ENCODE measurements around the gene TCFL5.
A peak's percentile ranks its signal among the peaks of the same experiment; 100 is the strongest.
"Not testable (repeated sequence)": the region's sequence is repeated elsewhere in the genome, so short reads cannot be mapped to it uniquely, and the experiment has no call there.

Gene TCFL5

DNA sequence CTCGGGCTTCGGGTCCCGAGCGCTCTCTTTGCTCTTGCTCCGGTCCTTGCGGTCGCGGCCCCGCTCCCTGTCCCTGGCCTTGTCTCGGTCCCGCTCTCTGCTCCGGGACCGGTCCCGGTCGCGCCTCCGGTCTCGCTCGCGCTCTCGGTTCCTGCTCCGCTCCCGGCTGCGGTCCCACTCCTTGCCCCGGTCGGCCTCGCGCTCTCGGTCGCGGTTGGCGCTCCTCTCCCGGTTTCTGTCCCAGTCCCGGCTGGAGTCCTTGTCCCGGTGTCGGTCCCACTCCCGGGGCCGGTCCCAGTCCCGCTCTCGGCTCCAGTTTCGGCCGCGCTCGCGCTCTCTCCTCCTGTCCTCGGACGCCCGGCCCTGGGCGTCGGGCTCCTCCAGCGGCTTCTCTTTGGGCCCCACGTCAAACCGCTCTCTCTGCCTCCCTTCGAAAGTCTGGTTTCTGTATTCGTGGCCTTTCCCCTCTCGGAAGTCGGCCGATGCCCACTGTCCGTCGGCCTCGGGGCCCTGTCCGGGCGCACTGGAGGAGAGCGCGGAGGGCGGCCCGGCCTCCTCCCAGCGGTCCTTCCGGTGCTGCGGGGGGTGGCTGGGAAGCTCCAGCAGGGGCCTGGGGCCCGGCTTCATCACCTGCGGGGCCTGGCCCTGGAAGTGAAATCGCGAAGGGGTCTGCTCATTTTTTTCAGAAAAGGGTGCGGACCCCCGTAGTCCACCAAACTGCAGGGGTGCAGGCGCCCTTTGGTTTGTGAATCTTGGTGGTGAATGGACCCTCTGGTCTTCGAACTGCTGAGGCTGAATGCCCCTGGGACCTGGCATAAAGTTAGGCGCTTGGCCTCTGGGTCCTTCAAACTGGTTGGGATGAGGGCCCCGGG lies 17.9 kb upstream of the TCFL5 start:
- DNase-seq: no peak

DNA sequence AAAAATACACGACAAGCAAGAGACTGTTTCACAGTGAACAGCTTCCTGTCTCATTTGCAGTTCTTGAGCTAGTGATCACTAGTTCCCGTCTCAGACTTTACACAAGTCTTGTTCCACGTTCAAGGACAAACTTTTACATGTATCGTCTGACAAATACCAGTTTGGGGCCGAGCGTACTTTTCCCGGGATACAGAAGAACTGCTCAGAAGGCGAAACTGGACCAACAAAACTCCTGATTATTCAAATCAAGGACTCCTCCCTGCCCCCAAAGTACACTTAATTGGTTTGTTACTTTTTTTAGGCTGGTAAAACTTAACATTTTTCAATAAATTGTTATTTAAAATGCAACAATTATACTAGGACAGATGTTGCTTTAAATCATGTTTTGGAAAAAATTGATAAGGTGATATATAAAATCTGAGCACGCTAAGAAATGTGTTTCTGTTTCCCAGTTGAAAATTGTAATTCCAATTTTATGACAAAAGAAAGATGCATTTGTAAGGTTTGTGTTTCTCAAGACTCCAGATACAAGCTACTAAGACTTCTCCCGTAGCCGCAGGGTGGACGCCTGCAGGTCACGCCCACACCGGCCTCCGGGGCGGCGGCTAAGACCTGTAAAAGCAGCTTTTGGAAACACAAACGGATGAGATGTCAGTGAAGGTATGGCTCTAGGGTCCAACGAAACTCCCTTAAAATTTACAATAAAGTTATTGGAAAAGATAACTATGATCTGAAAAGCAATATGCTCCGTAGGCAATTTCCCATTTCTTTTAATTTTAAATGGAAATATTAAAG lies 16.8 kb upstream of the TCFL5 start:
- no peak for DNase-seq

DNA sequence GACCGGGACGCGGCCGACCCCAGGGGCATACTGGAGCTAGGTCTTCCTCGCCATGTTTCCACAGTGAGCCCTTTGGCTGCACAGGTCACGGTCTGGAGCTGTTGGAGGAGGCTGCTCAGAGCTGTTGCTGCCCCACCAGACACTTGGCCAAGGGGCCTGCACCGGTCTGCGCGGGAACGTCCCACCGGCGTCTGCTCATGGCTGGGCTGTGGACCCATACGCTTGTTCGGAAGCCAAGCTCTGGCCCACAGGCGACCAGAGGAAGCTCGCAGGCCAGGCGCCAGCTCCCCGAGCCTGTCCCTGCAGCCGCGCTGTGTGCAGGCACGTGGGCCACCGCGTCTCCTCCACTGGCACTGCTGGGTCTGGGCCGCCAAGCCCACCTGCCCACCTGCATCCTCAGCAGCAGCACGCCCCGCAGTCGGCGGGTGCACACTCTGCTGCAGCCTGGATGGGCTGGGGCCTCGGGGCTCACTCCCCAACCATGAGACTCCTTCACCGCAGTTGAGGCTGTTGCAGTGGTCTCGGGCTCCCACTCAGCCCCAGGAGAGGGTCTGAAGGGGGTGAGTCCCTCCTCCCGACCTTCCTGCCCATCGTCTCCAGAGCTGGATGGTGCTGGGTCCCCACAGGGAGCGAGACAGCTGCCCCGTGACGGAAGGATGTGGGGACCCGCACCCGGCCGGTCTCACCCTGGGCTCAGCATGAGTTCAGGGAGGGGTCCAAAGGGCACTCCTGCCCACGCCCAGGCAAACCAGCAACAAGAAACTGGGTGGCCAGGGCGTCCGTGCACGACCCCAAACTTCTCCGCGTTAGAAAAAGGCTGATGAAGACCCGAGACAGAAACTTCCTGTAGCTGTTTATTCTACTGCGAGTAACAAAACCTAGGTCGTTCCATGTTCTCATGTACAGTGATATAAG lies 15.5 kb upstream of the TCFL5 start:
- no peak for DNase-seq

DNA sequence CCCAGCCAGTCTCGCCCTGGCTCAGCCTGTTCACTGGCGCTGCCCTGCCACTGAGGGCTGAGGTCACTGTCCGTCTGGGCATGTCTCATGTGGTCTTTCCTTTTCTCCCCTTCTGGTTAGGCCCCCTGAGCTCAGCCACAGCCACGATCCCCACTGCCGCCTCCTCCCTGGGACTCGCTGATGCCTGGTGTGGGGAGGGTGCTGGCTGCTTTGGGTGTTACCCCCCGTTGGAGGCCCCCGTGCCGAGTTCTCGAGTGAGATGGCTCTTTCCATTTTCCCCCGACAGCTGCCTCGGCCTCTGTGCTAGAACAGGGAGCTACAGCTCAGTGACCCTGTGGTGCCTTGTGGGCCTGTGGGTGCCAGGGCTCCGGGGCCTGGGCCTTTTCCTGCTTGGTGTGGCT lies 14.9 kb upstream of the TCFL5 start:
- DNase-seq: no peak

DNA sequence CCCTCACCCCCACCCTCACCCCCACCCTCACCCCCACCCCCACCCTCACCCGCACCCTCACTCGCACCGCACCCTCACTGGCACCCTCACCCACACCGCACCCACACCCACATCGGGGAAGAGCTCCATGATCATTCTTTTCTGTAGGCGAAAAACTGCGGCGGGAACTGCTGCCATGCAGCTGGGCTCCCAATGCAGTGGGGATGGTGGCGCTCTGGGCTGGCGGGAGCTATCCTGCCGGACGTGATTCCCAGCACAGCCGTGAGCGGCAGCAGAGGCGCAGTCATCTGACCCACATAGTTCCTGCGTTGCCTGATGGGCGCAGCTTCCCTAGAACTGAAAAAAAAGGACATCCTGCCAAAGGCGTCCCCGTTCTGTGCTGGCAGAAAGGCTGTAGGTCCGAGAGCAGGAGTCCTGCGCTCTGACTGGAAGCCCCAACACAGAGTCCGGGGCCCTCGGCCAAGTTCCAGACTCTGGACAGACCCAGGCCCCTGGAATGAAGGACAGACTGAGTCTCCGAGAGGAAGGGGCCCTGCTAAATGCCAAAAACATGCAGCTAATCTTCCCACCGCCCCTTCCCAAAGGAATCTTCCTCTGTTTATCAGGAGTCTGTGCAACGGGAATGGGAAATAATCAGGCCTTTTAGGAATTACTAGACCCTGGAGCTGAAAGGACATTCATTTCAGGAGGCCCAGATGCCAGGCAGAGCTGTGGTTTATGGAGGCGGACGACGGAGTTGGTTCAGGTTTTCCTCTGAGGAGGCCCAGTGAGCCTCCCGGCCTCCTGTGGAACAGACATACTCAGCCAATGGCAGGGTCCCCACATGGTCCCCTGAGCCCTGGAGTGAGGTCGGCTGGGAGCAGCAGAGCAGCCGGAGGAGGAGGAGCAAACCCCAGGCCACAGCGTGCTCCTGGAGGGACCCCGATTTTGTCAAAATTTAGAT lies 14.1 kb upstream of the TCFL5 start:
- peak; percentile 85 for DNase-seq

DNA sequence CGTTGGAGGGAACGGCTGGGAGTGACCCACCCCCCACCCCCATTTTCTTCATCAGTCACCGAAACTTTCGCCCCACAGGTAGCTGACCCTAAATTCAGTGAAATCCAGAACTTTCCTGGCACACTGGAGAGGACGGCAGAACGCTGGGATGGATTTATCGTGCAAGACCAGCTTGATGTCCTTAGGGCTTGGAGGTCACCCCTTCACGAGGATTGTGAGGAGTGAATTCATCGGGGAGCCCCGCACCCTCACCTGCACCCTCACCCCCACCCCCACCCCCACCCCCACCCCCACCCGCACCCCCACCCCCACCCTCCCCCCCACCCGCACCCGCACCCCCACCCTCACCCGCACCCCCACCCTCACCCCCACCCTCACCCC lies 13.3 kb upstream of the TCFL5 start:
- DNase-seq: no peak

DNA sequence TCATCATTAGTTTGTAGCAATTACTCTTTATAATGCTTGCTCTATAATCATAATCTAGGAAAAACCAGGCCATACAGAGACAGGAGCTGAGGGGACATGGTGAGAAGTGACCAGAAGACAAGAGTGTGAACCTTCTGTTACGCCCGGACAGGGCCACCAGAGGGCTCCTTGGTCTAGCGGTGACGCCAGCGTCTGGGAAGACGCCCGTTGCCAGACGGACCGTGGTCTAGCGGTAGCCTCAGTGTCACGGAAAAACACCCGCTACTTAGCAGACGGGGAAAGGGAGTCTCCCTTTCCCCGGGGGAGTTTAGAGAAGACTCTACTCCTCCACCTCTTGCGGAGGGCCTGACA lies 12.0 kb upstream of the TCFL5 start:
- DNase-seq: peak; percentile 28

DNA sequence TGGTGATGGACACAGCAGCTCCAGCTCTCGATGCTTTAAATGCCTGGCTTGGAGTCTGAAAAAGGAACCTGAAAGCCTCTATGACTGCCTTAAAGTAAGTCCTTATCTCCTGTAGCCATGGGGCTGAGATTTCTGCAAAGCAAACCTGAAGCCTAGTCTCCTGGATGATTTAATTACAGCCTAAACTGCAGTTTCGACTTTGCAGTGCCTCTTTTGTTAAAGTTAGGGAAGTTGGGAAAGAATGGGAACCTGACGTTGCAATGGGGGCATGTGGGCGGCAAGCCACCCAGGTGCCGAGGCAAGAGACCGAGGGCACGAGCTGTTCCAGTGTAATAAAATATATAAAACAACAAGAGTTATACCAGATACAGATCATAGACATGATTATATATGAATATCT lies 11.7 kb upstream of the TCFL5 start:
- no peak for DNase-seq

DNA sequence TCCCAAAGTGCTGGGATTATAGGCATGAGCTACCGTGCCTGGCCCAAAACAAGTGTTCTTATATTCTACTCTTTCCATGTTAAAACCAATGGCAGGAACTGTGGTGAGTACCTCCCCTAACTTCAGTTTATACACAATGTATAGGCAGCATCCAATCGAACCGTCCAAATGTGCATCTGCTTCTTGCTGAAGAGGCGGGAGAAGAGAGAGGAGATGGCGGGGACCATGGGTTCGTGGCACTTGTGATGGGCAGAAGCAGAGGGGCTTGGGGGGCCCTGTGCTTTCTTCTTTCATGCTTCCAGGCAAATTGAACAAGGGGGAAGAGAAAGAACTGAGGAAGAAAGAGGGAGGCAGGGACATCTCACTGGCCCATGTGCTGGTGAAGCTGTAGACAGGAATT lies 11.2 kb upstream of the TCFL5 start:
- DNase-seq: no peak

DNA sequence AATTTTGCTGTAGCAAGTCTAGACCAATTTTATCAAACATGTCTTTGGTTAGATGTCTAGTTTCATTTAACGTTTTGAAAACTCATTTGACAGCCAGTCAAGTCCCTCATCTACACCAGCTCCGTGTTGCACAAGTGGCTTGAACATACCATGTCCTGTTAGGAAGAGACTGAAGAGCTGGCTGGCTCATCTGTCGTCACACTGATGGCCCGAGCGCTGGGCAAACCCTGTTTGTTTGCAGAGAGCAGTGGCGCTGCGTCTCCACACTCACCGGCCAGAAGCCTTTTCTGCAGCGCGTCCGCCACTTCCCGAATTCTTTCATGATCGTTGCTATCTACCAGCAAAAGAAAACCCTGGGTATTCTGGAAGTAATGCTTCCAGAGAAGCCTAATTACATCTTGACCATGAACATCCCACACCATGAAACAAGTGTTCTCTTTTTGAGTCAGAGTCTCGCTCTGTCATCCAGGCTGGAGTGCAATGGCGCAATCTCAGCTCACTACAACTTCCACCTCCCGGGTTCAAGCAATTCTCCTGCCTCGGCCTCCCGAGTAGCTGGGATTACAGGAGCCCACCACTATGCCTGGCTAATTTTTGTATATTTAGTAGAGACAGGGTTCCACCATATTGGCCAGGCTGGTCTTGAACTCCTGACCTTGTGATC lies 10.7 kb upstream of the TCFL5 start:
- DNase-seq: no peak

DNA sequence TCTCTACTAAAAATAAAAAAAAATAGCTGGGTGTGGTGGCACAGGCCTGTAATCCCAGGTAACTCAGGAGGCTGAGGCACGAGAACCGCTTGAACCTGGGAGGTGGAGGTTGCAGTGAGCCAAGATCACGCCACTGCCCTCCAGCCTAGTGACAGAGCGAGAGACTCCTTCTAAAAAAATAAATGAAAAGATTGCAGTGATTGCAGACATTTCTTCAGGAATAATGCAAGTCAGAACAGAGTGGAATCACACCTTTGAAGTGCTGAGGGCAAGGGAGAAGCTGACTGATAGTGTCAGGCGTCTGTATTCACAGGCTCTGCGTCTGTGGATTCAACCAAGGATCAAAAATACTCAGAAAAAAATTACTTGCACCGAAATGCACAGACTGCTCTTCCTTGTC lies 2.6 kb upstream of the TCFL5 start:
- DNase-seq: no peak

DNA sequence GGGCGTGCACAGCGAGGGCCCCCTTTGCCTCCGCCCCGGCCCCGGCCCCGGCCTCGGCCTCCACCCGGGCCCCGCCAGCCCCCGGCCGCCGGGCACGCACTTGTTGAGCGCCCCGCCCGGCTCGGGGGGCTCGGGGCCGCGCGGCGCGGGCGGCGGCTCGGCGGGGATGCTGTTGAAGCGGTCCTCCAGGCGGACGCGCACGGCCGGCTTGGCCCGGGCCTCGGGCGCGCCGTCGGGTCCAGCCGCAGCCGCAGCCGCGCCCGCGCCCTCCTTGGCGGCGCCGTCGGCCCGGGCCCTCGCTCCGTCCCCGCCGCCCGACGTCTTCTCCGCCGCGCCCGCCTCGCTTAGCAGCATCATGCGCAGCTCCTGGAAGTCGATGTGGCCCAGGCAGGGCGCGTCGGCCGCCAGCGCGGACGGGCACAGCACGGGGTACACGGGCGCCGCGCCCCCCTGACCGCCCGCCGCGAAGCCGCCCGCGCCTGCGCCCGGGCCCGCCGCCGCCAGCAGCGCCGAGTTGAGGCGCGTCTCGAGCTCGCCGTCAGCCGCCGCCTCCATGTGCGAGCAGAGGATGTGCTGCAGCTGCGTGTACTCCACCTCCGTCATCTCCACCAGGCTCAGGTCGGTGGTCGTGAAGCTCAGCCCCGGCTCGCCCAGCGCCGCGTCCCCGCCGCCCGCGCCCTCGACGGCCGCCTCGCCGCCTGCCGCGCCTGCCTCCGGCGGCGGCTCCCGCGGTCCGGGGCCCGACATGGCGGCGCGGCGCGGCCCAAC lies 514 bp downstream of the TCFL5 start:
- DNase-seq: peak; percentile 31

DNA sequence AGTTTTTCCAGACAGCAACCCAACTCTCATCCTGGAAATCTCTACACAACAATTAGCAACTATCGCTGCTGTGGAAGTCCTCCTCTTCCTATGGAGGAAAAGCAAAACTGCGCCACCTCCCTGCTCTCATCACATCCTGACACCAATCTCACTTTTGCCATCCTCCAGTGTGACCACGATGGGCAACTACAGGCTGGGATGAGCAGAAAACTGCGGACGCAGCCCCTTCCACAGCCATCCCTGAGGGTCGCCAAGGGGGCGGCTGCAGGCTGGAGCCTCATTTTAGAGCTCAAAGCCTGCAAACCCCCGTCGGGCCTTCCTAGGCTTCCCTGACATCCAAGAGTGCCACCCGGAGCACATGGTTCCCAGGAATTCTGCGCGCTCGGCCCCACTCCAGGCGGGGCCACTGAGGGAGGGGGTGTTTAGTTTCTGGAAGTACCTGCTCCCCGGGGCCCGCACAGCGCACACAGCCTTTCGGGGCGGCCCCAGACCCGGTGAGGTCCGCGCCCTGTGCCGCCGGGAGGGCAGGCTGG lies 1.2 kb downstream of the TCFL5 start:
- DNase-seq: no peak

DNA sequence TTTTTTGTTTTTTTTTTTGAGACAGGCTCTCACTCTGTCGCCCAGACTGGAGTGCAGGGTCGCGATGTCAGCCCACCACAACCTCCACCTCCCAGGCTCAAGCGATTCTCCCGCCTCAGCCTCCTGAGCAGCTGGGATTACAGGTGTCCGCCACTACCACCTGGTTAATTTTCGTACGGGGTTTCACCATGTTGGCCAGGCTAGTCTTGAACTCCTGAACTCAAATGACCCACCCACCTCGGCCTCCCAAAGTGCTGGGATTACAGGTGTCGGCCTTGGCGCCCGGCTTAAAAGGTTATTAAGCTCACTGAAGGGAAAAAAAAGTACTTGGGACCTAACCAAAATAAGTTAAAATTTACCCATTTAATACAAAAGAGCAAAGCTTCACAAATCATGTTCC lies 1.9 kb downstream of the TCFL5 start:
- DNase-seq: no peak

DNA sequence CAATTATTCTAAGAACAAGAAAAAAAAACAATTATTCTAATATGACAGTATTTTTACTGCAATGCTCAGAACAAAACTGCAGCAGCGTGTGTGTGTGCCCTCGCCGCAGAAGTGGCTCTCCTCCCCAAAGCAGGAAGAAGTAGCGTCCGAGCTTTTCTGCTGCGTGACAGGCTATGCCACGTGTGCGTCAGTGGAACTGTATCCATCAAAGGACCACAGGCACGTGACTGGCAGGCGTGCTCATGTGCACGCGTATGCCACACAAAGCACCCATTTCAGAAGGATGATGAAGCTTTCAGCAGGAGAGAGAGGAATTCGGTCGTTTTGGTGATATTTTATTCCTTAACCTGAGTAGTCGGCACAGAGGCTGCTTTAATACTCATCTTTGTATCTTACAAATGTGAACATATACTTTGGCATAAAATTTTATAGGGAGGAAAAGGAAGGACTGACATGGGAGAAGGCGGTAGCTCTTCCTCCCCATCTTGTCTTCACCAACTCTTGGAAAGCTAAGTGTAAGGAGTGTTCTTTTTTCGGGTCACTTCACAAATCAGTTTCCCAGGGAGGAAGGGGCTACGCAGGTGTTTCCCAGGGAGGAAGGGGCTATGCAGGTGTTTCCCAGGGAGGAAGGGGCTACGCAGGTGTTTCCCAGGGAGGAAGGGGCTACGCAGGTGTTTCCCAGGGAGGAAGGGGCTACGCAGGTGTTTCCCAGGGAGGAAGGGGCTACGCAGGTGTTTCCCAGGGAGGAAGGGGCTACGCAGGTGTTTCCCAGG lies 3.4 kb downstream of the TCFL5 start:
- no peak for DNase-seq

DNA sequence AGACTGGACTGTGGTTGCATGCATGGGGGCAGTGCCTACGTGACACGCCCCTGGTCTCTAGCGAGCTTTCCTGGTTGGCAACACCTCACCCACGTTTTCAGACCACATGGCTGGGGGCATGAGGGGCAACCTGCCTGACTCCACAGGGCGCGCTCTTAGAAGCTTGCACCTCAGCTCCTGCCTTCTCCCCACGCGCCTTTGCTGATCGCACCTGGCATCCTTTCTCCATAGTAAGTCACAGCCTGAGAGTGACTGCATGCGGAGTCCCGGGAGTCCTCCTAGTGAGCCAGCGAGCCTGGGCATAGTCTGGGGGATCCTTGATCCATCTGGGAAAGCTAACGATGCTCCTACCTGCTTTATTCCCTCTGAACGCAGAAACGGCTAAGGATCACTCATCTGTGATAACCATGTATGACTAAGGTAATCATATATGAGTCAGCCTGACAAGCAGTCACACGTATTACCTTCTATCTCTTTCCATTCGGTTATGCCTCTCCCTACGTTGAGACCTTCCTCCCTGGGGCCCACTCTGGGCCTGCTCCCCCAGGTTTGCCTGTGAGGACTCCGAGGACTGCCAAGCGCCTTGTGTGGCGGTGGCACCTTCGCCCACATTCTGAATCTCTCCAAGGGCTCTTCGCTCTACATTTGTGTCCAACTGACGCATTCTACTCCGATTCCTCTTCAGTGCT lies 4.5 kb downstream of the TCFL5 start:
- DNase-seq: no peak

DNA sequence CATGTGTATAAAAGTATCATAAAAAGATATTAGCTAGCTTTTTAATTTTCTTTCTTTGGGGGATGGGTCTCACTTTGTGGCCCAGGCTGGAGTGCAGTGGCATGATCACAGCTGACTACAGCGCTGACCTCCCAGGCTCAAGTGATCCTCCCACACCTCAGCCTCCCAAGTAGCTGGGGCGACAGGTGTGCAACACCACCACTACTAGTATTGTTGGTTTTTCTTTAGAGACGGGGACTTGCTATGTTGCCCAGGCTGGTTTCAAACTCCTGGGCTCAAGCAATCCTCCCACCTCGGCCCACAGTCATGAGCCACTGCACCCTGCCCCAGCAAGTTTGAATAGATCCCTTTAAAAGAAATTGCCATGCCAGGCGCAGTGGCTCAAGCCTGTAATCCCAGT lies 6.5 kb downstream of the TCFL5 start:
- no peak for DNase-seq

DNA sequence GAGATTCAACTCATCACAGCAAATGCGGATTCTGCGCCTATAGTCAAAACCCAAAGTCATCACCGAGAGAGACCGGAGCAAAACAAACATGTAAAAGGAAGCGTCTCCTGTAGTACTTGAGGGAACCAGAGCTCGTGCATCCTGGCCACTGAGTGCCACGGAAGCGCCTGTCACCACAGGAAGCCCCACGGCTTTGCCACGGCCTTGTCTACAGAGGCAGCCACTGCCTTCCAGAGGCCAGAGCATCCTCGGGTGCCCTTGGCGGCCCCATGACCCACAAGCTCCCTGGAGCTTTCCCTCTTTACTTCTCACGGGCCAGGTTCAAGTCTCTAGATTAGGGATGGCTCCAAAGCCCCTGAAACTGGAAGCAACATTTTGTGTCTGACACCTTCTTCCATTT lies 7.5 kb downstream of the TCFL5 start:
- no peak for DNase-seq

DNA sequence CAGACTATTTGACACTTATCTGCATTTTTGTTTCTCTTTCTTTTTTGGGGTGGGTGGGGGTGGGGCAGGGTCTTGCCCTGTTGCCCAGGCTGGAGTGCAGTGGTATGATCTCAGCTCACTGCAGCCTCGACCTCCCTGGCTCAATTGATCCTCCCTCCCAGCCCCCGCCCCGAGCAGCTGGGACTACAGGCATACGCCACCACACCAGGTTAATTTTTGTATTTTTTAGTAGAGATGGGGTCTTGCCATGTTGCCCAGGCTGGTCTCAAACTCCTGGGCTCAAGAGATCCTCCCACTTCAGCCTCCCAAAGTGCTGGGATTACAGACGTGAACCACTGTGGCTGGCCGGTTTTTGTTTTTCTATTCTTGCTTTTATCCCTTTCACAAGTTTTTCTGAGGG lies 8.3 kb downstream of the TCFL5 start:
- DNase-seq: not testable (repeated sequence)

Data from NCI-H345 (cell line).